Measurements from ENCODE around the gene RSPH3. TPM values are rescaled to one million over a fixed set of nuclear protein-coding genes. Genes with fewer than 3 reads are reported as not detected.

The RSPH3 gene
- 3.5 and 4.4 TPM in 2 replicates for total RNA-seq (2016; rRNA removed; fragmentation: Illumina TruSeq; extraction: Trizol)
- total RNA-seq (2016; cell fraction: cytosol; rRNA removed; fragmentation: Illumina TruSeq; extraction: Trizol; ENCODE audit: low read depth) = 1.0 and 1.6 TPM in 2 replicates
- 3.3 and 3.7 TPM in 2 replicates for total RNA-seq (2016; cell fraction: insoluble cytoplasmic fraction; rRNA removed; fragmentation: Illumina TruSeq; extraction: Trizol)
- total RNA-seq (2016; cell fraction: membrane; rRNA removed; fragmentation: Illumina TruSeq; extraction: Trizol) = 1.7 and 1.8 TPM in 2 replicates
- total RNA-seq (2016; cell fraction: nucleus; rRNA removed; fragmentation: Illumina TruSeq; extraction: Trizol) = 2.4 and 3.2 TPM in 2 replicates
- 1.3 and 1.4 TPM in 2 replicates for polyA plus RNA-seq (2011; rRNA removed)
- polyA plus RNA-seq (2011; cell fraction: cytosol; rRNA removed) = 0.91 and 1.00 TPM in 2 replicates
- polyA plus RNA-seq (2011; cell fraction: nucleus; rRNA removed) = 2.0 and 2.5 TPM in 2 replicates
- 2.3 and 2.5 TPM in 2 replicates for polyA plus RNA-seq (2012)
- 1.3 and 1.4 TPM in 2 replicates for polyA plus RNA-seq (2016; cell fraction: cytosol; fragmentation: Illumina TruSeq; extraction: Trizol; ENCODE audit: low read depth)
- 3.6 and 4.2 TPM in 2 replicates for polyA plus RNA-seq (2016; cell fraction: insoluble cytoplasmic fraction; fragmentation: Illumina TruSeq; extraction: Trizol; ENCODE audit: low read depth)
- 1.8 and 1.9 TPM in 2 replicates for polyA plus RNA-seq (2016; cell fraction: membrane; fragmentation: Illumina TruSeq; extraction: Trizol; ENCODE audit: low read depth)
- polyA plus RNA-seq (2016; cell fraction: nucleus; fragmentation: Illumina TruSeq; extraction: Trizol; ENCODE audit: insufficient read depth, low read depth) = 3.4 and 3.6 TPM in 2 replicates
- polyA minus RNA-seq (2011; rRNA and poly(A)+ RNA removed; ENCODE audit: low replicate concordance) = 2.0 and 3.5 TPM in 2 replicates
- polyA minus RNA-seq (2011; cell fraction: cytosol; rRNA and poly(A)+ RNA removed) = 3.0 and 3.6 TPM in 2 replicates
- polyA minus RNA-seq (2011; cell fraction: nucleus; rRNA and poly(A)+ RNA removed) = 3.2 and 3.9 TPM in 2 replicates
- percentile 67 among the genes with signal in this experiment for Bru-seq, nascent RNA
- BruChase-seq, experiment 1, labeled RNA remaining after a 6-hour chase = percentile 71 among the genes with signal in this experiment
- percentile 75 among the genes with signal in this experiment for BruChase-seq, experiment 2, labeled RNA remaining after a 2-hour chase
- long read RNA-seq, experiment 1, full-length matches to known transcripts = 2 of 15 reads
- long read RNA-seq, experiment 1, partial matches to known transcripts = 13 of 15 reads
- long read RNA-seq, experiment 1, other reads (novel, unspliced or antisense) = 0 of 15 reads
- long read RNA-seq, experiment 2, full-length matches to known transcripts = 3 of 15 reads
- long read RNA-seq, experiment 2, partial matches to known transcripts = 8 of 15 reads
- long read RNA-seq, experiment 2, other reads (novel, unspliced or antisense) = 4 of 15 reads

- H4K20me1 ChIP-seq (ENCODE audit: insufficient read depth, low read length) = no peaks in the 10 kb centered on the region
- ChIA-PET POLR2A (interaction anchor here (0.7 to 1.6 kb wide), 8 partner anchors 10 to 790 kb away, joined by 3 to 12 read pairs (median 4); partner anchors contain the start of genes MRPL18 and TCP1), CTCF (ENCODE audit: low intra/inter-chr PET ratio, low total read pairs) (interaction anchor here (0.7 kb wide), 1 partner anchor 692 kb away, joined by 3 read pairs; no protein-coding TSS in a partner anchor)
- in situ Hi-C loops (cut with HindIII; ENCODE audit: extremely low pct_ligation_motif_present, low pct_unique_long_range_greater_than_20kb) (no loop called here), intact Hi-C loops (cut with micrococcal nuclease; ENCODE audit: unreplicated experiment) (no loop called here)
- peaks cover 25% of the 10 kb centered on the region for H3K4me1 ChIP-seq (ENCODE audit: insufficient read depth, low read length)
- H3K79me2 ChIP-seq (ENCODE audit: insufficient read depth, low read length) = no peaks in the 10 kb centered on the region
- ATAC-seq = peak; percentile 94
- 2% methylated on average over 27 of the region's 50 CpGs for WGBS (ENCODE audit: low lambda C conversion rate)
- peak; percentile 96 for DNase-seq (ENCODE audit: low spot score)
- peak within 1 kb of the TSS; percentile 97 for H3K4me2 ChIP-seq (ENCODE audit: low read depth, low read length)
- no peaks in the 10 kb centered on the region for H3K9me3 ChIP-seq (ENCODE audit: low read length)
- peak within 1 kb of the TSS; percentile 73 to 93 (median 88) for H3K4me3 ChIP-seq (replicated peaks in 1 of 3; ENCODE audit: insufficient read depth in 1 of 3, low read depth in 2 of 3, low read length in 3 of 3)
- H3K36me3 ChIP-seq (replicated peaks in 1 of 2; ENCODE audit: control insufficient read depth in 1 of 2, insufficient read depth in 2 of 2, low read length in 2 of 2) = no peaks in the 10 kb centered on the region
- H3K9ac ChIP-seq (ENCODE audit: insufficient read depth, low read depth, low read length) = peak within 1 kb of the TSS; percentile 89
- FAIRE-seq = peak; percentile 88
- TSS peak; percentile 80 for BruUV-seq (replicated peaks)
- no peaks in the 10 kb centered on the region; a peak in 1 of 5 replicates for H3K27me3 ChIP-seq (ENCODE audit: control insufficient read depth in 1 of 2, insufficient read depth in 2 of 2, low read length in 2 of 2)
- H3K27ac ChIP-seq (ENCODE audit: extremely low read length, insufficient read depth, low read length) = peak within 1 kb of the TSS; percentile 94
- H2AFZ ChIP-seq (ENCODE audit: low read length) = peak within 1 kb of the TSS; percentile 92
- TF ChIP-seq FOXM1 (CRISPR knock-in tag; IDR thresholded peaks at IDR 0.05) (no peak), SAFB2 (CRISPR knock-in tag; IDR thresholded peaks at IDR 0.05; ENCODE audit: borderline replicate concordance, low read depth) (peak; percentile 99), ZMAT5 (CRISPR knock-in tag; IDR thresholded peaks at IDR 0.05; ENCODE audit: borderline replicate concordance, low read depth) (0 out of 2 replicates have a peak, but pooled peaks have one; percentile 27), ZNF232 (CRISPR knock-in tag; IDR thresholded peaks at IDR 0.05; ENCODE audit: borderline replicate concordance) (peak; percentile 98), RFX3 (CRISPR knock-in tag; IDR thresholded peaks at IDR 0.05) (peak; percentile 84), DRAP1 (CRISPR knock-in tag; IDR thresholded peaks at IDR 0.05) (peak; percentile 71), PHF20 (CRISPR knock-in tag; IDR thresholded peaks at IDR 0.05) (peak; percentile 96), ZFP62 (CRISPR knock-in tag; IDR thresholded peaks at IDR 0.05) (no peak), NKX3-1 (CRISPR knock-in tag; IDR thresholded peaks at IDR 0.05) (peak; percentile 97), ZBTB26 (CRISPR knock-in tag; IDR thresholded peaks at IDR 0.05; ENCODE audit: borderline replicate concordance) (peak; percentile 92), CEBPG (CRISPR knock-in tag; IDR thresholded peaks at IDR 0.05) (peak; percentile 57), TOE1 (CRISPR knock-in tag; IDR thresholded peaks at IDR 0.05) (peak; percentile 99), ZFAT (CRISPR knock-in tag; conservative IDR thresholded peaks at IDR 0.05) (no peak), DNMT3B (CRISPR knock-in tag; conservative IDR thresholded peaks at IDR 0.05) (peak; percentile 64; the same call in 1 of the 2 replicates), HNF4A (CRISPR knock-in tag; IDR thresholded peaks at IDR 0.05) (peak; percentile 54), SIX1 (CRISPR knock-in tag; IDR thresholded peaks at IDR 0.05; ENCODE audit: borderline replicate concordance) (peak; percentile 47; the same call in 1 of the 2 replicates), GFI1 (CRISPR knock-in tag; IDR thresholded peaks at IDR 0.05; ENCODE audit: borderline replicate concordance) (0 out of 2 replicates have a peak, but pooled peaks have one; percentile 76), ZNF776 (CRISPR knock-in tag; IDR thresholded peaks at IDR 0.05) (peak; percentile 97)
Measured at GRCh38 chr6:158999666-159000403, at the start of gene RSPH3. Gene RSPH3, minus strand, starts transcription at chr6:159000202. Its CDS starts 652 bp downstream, at chr6:158999550.
